ENCODE data around the gene ERC2. TPM values are rescaled to one million over a fixed set of nuclear protein-coding genes. Genes with fewer than 3 reads are reported as not detected.

ERC2 gene
- total and polyA plus RNA-seq, 2 donors (not counting 3 experiments of a cell fraction or from before 2014, with no cell fraction given) = 5.6 to 15.5 TPM

- Histone ChIP-seq H3K9ac (replicated peaks; ENCODE audit: extremely low read depth, insufficient read depth, low read length) (no peak overlapping the region), H3K27ac (ENCODE audit: insufficient read depth, low read depth, low read length) (no peak overlapping the region), H3K36me3 (ENCODE audit: control insufficient read depth in 2 of 2, extremely low read depth in 1 of 2, insufficient read depth in 2 of 2, low read length in 2 of 2) (no peaks in the 10 kb centered on the region), H3K79me2 (ENCODE audit: control insufficient read depth, insufficient read depth, low read length) (no peaks in the 10 kb centered on the region), H3K4me1 (ENCODE audit: control insufficient read depth, extremely low read depth, insufficient read depth, low read length) (no peaks in the 10 kb centered on the region), H3K9me1 (replicated peaks; ENCODE audit: control insufficient read depth, extremely low read depth, insufficient read depth, low read length) (no peaks in the 10 kb centered on the region), H3K9me3 (replicated peaks; ENCODE audit: control insufficient read depth, insufficient read depth, low read length) (no peaks in the 10 kb centered on the region), H2AFZ (ENCODE audit: low read depth, low read length) (no peak overlapping the region), H3K4me2 (ENCODE audit: insufficient read depth, low read length) (no peak overlapping the region), H3K27me3 (ENCODE audit: control insufficient read depth in 2 of 2, insufficient read depth in 2 of 2, low read length in 2 of 2) (no peaks in the 10 kb centered on the region), H3K4me3 (replicated peaks in 1 of 3; ENCODE audit: insufficient read depth in 1 of 3, low read depth in 1 of 3, low read length in 3 of 3) (no peak overlapping the region), H4K20me1 (replicated peaks; ENCODE audit: control insufficient read depth, extremely low read depth, insufficient read depth, low read length) (no peaks in the 10 kb centered on the region)
- FAIRE-seq (no peak), DNase-seq (ENCODE audit: low read depth, low spot score) (no peak)
- dilution Hi-C loops (cut with MboI; ENCODE audit: extremely low pct_ligation_motif_present, low sequenced_read_pairs) (no loop called here), intact Hi-C loops (cut with micrococcal nuclease) (no loop called here)
- no peak for TF ChIP-seq POLR2AphosphoS5 (IDR thresholded peaks at IDR 0.05; ENCODE audit: insufficient read depth, low read depth, low read length)
- no peak for TF ChIP-seq MYC (IDR thresholded peaks at IDR 0.05; ENCODE audit: low read depth, low read length)
- no peak for TF ChIP-seq JUN (IDR thresholded peaks at IDR 0.05; ENCODE audit: borderline replicate concordance, insufficient read depth, insufficient read length, low read depth)
- no peak for TF ChIP-seq CTCF (IDR thresholded peaks at IDR 0.05; ENCODE audit: extremely low read depth in 1 of 2, insufficient read depth in 1 of 2, low read depth in 1 of 2, low read length in 2 of 2)
- no peak for TF ChIP-seq EZH2 (IDR thresholded peaks at IDR 0.05; ENCODE audit: borderline replicate concordance, low read depth, low read length, severe bottlenecking)
- TF ChIP-seq GATA2 (IDR thresholded peaks at IDR 0.05; ENCODE audit: insufficient read depth, insufficient read length, low read depth, low read length) = no peak
- no peak for TF ChIP-seq POLR2A (IDR thresholded peaks at IDR 0.05; ENCODE audit: low read depth, low read length)
- no peak for TF ChIP-seq FOS (IDR thresholded peaks at IDR 0.05; ENCODE audit: borderline replicate concordance, insufficient read depth, low read length)
- TF ChIP-seq, protein P1, sequence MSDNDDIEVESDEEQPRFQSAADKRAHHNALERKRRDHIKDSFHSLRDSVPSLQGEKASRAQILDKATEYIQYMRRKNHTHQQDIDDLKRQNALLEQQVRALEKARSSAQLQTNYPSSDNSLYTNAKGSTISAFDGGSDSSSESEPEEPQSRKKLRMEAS (IDR thresholded peaks at IDR 0.05; ENCODE audit: insufficient read depth, insufficient read length) = no peak
- ChIA-PET POLR2A (no interaction called here), CTCF (no interaction called here)
- no TSS peak for BruUV-seq (replicated peaks)
These were observed 819.5 kb downstream of the ERC2 start for GRCh38 chr3:55648591-55649318.
